ENCODE measurements around the gene SIMC1. TPM values are rescaled to one million over a fixed set of nuclear protein-coding genes. Genes with fewer than 3 reads are reported as not detected.
"Not testable (repeated sequence)": the region's sequence is repeated elsewhere in the genome, so short reads cannot be mapped to it uniquely, and the experiment has no call there.

The SIMC1 gene
- total RNA-seq, 1 donor from 2014 or later = 4.1 TPM

- ATAC-seq; DNase-seq (ENCODE audit: missing footprints); intact Hi-C loops (cut with DNase I): not testable (repeated sequence)
Measured at GRCh38 chr5:176254066-176254393, 15.8 kb downstream of the SIMC1 start.

DNA sequence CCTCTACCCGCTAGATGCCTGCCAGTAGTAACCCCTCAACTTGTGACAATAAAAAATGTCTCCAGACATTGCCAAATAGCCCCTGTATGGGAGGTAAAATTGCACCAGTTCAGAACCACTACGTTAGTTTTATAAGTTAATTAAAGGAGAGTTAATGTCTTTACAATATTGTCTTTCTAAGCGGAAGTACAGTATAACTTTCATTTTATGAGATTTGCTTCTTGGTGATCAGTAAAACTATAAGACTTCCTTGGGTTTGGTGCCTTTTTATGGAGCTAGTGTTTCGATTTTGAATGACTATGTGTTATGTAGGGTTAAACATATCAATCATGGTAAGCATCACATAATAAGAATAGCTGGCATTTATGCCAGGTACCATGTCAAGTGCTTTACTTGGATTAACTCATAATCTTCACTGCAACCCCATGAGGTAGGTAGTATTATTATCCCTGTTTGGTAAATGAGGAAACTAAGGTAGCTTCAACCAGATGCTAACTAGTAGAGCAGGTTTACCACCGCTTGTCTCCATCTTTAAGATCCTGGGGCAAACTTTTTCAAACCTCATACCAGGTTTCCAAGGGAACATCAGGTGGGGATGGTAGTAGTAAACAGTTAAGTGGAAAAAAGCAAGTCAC is 19.8 kb downstream of the SIMC1 start:
- ATAC-seq; intact Hi-C loops (cut with DNase I); DNase-seq (ENCODE audit: missing footprints): not testable (repeated sequence)

GRCh38 chr5:176260682-176261081 is 22.5 kb downstream of the SIMC1 start:
- intact Hi-C loops (cut with DNase I); ATAC-seq; DNase-seq (ENCODE audit: missing footprints): not testable (repeated sequence)

DNA sequence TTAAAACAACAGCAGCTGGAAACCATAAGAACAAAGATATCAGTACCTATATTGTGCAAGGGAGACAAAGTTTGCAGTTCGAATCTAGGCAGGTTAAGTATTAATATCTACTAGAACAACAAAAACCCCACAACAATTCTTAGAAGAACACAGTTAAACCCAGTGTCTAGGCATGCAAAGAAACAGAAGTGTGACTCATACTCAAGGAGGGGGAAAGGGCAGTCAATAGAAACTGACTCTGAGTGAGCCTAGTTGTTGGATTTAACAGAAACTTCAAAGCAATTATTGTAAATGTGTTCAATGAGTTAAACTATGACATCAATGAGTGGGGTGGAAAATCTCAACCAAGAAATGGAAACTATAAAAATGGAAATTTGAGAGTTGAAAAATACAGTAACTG is 28.2 kb downstream of the SIMC1 start:
- DNase-seq (ENCODE audit: missing footprints); intact Hi-C loops (cut with DNase I); ATAC-seq: not testable (repeated sequence)

GRCh38 chr5:176289018-176289417 is 50.8 kb downstream of the SIMC1 start:
- DNase-seq (ENCODE audit: missing footprints); intact Hi-C loops (cut with DNase I); ATAC-seq: not testable (repeated sequence)

GRCh38 chr5:176290057-176290840 is 52.0 kb downstream of the SIMC1 start:
- DNase-seq (ENCODE audit: missing footprints); intact Hi-C loops (cut with DNase I); ATAC-seq: not testable (repeated sequence)

GRCh38 chr5:176305356-176305755 is 67.1 kb downstream of the SIMC1 start:
- intact Hi-C loops (cut with DNase I); DNase-seq (ENCODE audit: missing footprints); ATAC-seq: not testable (repeated sequence)

- intact Hi-C loops (cut with DNase I) = no loop called here
- ATAC-seq = no peak
- DNase-seq (ENCODE audit: missing footprints) = no peak
Measured at GRCh38 chr5:176317534-176318374, 79.5 kb downstream of the SIMC1 start.

DNA sequence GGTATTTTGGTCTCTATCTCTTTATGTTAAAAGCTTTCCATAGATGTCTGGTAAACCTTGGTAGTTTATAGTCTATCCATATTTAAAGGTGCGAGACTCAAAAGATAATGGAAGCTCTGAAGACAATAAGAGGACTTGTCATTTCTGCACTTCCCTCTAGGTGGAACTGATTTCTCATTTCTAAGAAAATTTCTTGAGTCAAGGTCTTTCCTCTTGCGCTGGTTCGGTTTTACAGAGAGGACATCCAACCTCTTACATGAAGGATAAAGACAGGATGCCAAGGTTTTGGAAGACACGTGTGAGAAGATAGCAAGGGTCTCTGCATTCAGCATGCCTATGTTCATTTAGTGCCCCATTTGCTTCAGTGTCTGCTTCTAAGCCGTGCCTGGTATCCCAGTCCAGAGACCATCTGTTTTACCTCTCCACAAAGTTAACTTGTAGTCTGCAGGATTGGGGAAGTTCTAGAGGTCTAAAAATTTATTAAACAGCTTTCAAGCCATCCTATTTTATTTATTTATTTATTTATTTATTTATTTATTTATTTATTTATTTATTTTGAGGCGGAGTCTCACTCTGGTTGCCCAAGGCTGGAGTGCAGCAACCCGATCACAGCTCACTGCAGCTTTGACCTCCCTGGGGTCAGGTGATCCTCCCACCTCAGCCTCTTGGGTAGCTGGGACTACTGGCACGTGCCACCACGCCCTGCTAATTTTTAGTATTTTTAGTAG is 81.8 kb downstream of the SIMC1 start:
- ATAC-seq (no peak), DNase-seq (ENCODE audit: missing footprints) (no peak)
- intact Hi-C loops (cut with DNase I) = no loop called here

DNA sequence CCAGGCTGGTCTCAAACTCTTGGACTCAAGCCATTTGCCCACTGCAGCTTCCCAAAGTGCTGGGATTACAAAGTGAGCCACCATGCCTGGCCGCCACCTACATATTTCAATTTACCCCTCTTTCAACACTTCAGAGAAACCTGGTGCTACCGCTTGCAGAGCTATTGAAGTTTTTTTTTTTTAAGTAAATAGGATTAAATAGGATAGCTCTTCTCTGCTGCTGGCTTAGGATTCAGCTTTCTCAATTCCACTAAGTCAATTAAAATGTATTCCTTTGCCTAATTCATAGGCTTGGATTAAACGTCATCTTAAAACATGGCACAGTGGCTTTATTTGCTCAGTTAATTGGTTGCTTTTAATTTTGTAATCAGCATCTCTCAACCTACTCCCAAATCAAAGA is 82.4 kb downstream of the SIMC1 start:
- no peak for DNase-seq (ENCODE audit: missing footprints)
- no peak for ATAC-seq
- intact Hi-C loops (cut with DNase I) = no loop called here

DNA sequence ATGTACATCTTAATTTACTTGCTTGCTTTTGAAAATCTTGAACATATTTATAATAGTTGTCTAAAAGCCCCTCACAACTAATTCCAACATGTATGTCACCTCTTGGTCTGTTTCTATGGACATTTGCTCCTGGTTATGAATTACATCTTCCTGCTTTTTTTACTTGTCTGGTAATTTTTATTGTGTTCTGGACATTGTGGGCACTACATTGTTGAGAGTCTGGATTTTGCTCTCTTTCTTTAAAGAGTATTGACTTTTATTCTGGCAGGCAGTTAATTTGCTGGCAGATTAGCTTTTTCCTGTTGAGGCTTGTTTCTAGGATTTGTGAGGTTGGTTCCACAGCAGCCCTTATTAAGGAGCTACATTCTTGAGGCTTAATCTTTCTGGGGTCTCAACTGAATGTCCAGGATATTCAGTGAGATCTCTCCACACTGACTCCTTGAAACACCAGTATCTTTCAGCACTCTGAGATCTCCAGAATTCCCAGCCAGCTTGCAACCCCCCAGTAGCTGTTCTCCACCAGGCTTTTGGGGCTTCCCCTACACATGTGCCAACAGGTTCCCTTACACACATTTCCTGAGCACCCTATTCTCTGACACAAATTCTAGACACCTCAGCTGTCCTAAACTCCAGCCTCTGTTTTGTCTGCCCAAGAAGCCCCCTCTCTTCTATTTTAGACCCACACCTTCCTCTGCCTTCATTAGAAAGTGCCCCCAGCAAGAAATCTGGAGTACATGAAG is 96.0 kb downstream of the SIMC1 start:
- intact Hi-C loops (cut with DNase I) = no loop called here
- no peak for DNase-seq (ENCODE audit: missing footprints)
- ATAC-seq = no peak

DNA sequence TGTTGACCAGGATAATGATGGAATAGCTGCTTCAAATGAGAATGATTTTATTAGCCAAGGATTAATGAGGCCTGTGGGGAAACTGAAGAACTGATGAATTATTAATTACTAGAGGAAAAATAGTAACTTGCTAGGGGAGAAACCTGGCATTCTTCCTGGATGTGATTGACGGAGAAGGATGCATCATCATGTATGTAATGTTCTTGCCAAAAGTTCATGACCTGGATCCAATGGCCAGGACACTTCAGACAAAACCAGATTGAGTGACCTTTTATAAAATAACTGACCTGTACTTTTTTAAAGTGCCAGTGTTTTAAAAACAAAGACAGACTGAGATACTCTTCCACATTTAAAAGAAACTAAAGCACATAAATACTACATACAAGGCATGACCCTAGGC is 99.7 kb downstream of the SIMC1 start:
- DNase-seq (ENCODE audit: missing footprints) (no peak), ATAC-seq (no peak)
- intact Hi-C loops (cut with DNase I) = no loop called here

DNA sequence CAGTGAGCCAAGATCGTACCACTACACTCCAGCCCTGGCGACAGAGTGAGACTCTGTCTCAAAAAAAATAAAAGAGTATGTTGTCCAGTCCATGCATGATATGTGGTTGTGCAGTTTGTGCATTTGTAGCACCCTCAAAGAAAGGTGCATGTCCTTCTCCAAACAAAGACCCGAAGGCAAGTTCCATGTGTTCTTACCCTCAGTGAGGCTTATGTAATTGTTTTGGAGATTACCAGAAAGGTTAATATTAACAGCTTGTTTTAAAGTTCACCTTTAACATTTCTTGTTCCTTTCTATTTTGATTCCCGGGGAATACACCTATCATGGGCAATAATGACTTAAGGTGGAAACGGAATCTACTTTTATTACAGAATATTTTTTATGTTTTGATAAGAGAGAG is 101.1 kb downstream of the SIMC1 start:
- DNase-seq (ENCODE audit: missing footprints) = no peak
- no peak for ATAC-seq
- intact Hi-C loops (cut with DNase I) = no loop called here

DNA sequence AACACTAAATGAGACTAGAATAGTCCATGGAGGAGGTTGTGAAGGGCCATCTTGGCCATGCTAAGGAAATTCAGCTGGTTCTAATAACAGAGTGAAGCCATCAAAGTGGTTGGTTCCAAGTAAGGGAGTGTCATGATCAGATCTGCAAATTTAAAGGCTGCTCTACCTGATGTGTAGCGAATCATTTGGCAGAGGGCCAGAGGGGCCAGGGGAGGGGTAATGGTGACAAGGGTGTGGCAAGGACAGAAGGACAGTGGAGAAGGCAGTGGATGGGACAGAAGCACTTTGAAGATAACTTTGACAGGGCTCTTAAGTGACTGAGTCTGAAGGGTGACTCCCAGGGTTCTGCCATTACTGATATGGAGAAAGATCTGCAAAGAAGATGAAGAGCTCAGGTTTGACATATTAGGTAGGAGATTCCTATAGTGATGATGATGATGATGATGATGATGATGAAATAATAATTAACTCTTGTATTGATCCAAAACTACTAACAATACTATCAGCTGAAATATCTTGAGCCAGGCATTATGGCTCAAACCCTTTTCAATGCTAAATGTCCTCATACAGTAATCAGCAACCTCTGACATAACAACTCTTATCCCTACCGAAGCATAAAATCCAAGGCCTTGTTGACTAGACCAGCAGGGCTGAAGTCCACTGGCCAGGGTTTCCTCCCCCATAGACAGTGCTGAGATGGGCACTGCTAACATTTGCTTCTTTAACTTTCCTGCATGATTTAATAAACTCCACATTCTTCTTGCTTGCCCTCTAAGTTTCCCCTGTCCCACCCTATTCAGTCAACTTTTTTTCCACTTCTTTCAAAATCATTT is 103.3 kb downstream of the SIMC1 start:
- no peak for DNase-seq (ENCODE audit: missing footprints)
- intact Hi-C loops (cut with DNase I) = no loop called here
- ATAC-seq = no peak

DNA sequence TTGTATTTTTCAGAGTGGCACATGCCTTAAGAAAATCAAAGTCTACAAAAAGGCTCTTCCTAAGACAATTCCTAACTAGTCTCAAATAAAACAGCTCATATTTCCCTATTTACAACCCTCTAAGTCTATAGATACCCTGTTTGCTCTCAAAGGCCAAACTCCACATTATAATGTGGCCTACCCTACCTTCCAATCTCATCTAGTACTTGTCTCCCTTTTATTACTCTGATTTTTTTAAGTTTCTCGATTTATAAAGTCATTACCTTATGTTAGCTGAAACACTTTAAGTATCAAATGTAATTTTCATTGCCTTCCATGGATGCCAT is 103.9 kb downstream of the SIMC1 start:
- intact Hi-C loops (cut with DNase I) = no loop called here
- no peak for DNase-seq (ENCODE audit: missing footprints)
- no peak for ATAC-seq

DNA sequence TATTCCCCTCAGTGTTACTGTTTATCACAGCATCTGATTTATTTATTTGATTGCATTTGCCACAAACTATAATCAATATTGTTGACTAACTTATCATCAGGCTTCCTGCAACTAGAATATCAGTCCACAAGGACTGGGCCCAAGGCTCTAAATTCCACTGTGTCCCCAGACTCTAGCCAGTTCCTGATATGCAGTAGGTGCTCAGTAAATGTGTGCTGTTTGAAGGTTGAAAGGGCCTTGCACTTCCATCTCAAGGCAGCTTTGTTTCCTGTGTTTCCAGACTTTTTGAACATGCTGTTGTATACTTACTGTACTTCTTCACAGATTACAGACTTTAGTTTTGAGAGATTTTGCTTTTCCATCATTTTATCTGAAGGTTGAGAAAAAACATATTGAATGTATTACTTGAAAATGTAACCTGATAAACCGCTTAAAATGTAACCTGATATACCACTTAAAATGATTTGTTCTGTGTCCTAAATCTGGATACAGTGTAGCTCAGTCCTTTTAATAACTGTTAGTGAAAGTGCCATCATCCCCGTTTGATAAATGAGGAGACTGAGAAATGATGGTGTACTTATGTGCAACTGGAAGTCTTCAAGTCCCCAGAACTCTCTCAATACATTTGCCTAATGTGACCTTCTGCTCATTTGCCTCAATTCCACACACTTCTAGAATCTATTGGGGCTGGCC is 104.7 kb downstream of the SIMC1 start:
- intact Hi-C loops (cut with DNase I) = no loop called here
- no peak for ATAC-seq
- DNase-seq (ENCODE audit: missing footprints) = no peak

DNA sequence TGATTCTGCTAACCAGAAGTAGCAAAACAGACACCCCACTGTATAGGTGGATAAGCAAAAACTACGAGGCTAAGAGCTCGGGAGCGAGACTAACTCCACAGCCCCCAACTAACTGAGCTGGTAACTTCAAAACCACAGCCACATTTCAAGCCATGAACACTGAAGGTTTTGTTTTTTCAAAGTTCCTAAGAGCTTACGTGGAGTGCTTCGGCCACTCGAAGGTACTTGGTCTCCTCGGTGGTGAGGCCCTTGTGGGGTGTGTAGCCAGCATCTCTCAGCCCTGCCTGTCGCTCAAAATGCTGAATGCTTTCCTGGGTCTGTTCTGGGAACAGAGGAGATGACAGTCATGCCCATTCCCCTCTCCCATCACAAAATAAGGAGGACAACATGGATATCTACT is 112.2 kb downstream of the SIMC1 start:
- intact Hi-C loops (cut with DNase I) = no loop called here
- ATAC-seq = no peak
- no peak for DNase-seq (ENCODE audit: missing footprints)

Measured in Right ventricle myocardium inferior (tissue), 1 donor.